Stimulated activated CD4-positive, alpha-beta T cell treated with anti-CD3 and anti-CD28 coated beads, Interleukin-12 subunit alpha, Interleukin-12 subunit beta, amount 100 ng/mL, for 4 hours (primary cell): ENCODE measurements around the gene EXOC2.

Experiments used
- DNase-seq: peaks from one replicate; pipeline ENCODE4 v3.0.0-alpha.2; 2020

The EXOC2 gene

GRCh38 chr6:513961-514360, 179.0 kb downstream of the EXOC2 start:
- no peak for DNase-seq

- DNase-seq, result no peak
Observed at GRCh38 chr6:513058-513457, 179.9 kb downstream of the EXOC2 start.

GRCh38 chr6:511488-512137, 181.3 kb downstream of the EXOC2 start:
- no peak for DNase-seq

- no peak for DNase-seq
Observed at GRCh38 chr6:509676-510075, 183.3 kb downstream of the EXOC2 start.

- DNase-seq, result no peak
Observed at GRCh38 chr6:508614-509013, 184.3 kb downstream of the EXOC2 start.

- DNase-seq, result no peak
Observed at GRCh38 chr6:508006-508405, 184.9 kb downstream of the EXOC2 start.

- no peak for DNase-seq
Observed at GRCh38 chr6:506920-507622, 185.9 kb downstream of the EXOC2 start.

GRCh38 chr6:506508-506907, 186.4 kb downstream of the EXOC2 start:
- peak; percentile 52 for DNase-seq

GRCh38 chr6:505374-505773, 187.6 kb downstream of the EXOC2 start:
- no peak for DNase-seq

GRCh38 chr6:504446-504980, 188.4 kb downstream of the EXOC2 start:
- DNase-seq, result no peak

- DNase-seq, result no peak
Observed at GRCh38 chr6:503610-504362, 189.2 kb downstream of the EXOC2 start.

GRCh38 chr6:502761-503160, 190.2 kb downstream of the EXOC2 start:
- no peak for DNase-seq

- peak; percentile 62 for DNase-seq
Observed at GRCh38 chr6:501891-502601, 190.9 kb downstream of the EXOC2 start.

- no peak for DNase-seq
Observed at GRCh38 chr6:499617-500016, 193.3 kb downstream of the EXOC2 start.

- no peak for DNase-seq
Observed at GRCh38 chr6:498795-499231, 194.1 kb downstream of the EXOC2 start.

GRCh38 chr6:497258-497657, 195.7 kb downstream of the EXOC2 start:
- DNase-seq, result no peak

- DNase-seq, result no peak
Observed at GRCh38 chr6:496649-497048, 196.3 kb downstream of the EXOC2 start.

GRCh38 chr6:494394-494793, 198.5 kb downstream of the EXOC2 start:
- DNase-seq, result no peak

GRCh38 chr6:493840-494239, 199.1 kb downstream of the EXOC2 start:
- DNase-seq, result no peak

GRCh38 chr6:492816-493414, 200.0 kb downstream of the EXOC2 start:
- no peak for DNase-seq

GRCh38 chr6:492178-492577, 200.8 kb downstream of the EXOC2 start:
- no peak for DNase-seq

- no peak for DNase-seq
Observed at GRCh38 chr6:491233-491632, 201.7 kb downstream of the EXOC2 start.
